KG1 (cell line): Measurements from ENCODE around the gene OSGEP.

Experiments used
- DNase-seq: peaks from one replicate; lab custom pipeline; 2025; lab: John Stamatoyannopoulos, UW

Gene OSGEP

DNA sequence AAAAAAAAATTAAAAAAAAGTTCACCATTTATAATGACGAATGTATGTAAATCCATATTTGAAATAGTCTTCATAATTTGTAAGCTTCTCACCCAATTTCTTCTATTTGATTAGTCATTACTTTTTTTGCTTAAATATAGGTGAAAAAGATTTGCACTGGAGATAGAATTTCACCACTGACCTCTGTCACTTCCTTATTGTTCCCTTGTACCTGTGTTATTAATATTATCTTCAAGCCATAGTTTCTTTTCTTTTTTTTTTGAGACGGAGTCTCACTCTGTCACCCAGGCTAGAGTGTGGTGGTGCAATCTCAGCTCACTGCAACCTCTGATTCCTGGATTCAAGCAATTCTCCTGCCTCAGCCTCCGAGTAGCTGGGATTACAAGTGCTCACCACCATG lies 57.1 kb downstream of the OSGEP start:
- DNase-seq: no peak
